ENCODE results near the gene RCAN1. TPM values are rescaled to one million over a fixed set of nuclear protein-coding genes. Genes with fewer than 3 reads are reported as not detected.

Gene RCAN1
- total and polyA plus RNA-seq, 9 of the 15 experiments (the other 6 are each of a cell fraction or from before 2014, with no cell fraction given), result 4.4 to 16.5 (median 12.3) TPM

GRCh38 chr21:34639882-34640788 lies 25.2 kb upstream of the RCAN1 start (continued):
- TF ChIP-seq ATF7 (IDR thresholded peaks at IDR 0.05) (peak; percentile 51), TAL1 (IDR thresholded peaks at IDR 0.05) (no peak), E2F8 (IDR thresholded peaks at IDR 0.05; ENCODE audit: low read depth, partially characterized antibody) (no peak), CGGBP1 (CRISPR knock-in tag; IDR thresholded peaks at IDR 0.05) (no peak), DACH1 (IDR thresholded peaks at IDR 0.05; ENCODE audit: partially characterized antibody) (no peak), IRF9 (tag; IDR thresholded peaks at IDR 0.05) (peak; percentile 80), MTA2 (IDR thresholded peaks at IDR 0.05; ENCODE audit: low read depth) (no peak), ZNF232 (CRISPR knock-in tag; IDR thresholded peaks at IDR 0.05) (no peak), SMARCA5 (IDR thresholded peaks at IDR 0.05) (no peak), ZNF445 (CRISPR knock-in tag; IDR thresholded peaks at IDR 0.05; ENCODE audit: low read depth) (no peak), POLR2H (tag; IDR thresholded peaks at IDR 0.05; ENCODE audit: low read depth) (no peak; the same call in none of the 2 replicates), ARID2 (IDR thresholded peaks at IDR 0.05) (no peak), MAZ (CRISPR knock-in tag; conservative IDR thresholded peaks at IDR 0.05 in 1 of 2, IDR thresholded peaks at IDR 0.05 in 1 of 2) (peak; percentile 31 to 76; a peak in 2 of 4 replicates), NR2C2 (CRISPR knock-in tag; IDR thresholded peaks at IDR 0.05) (no peak), NR2C2 (tag; IDR thresholded peaks at IDR 0.05) (peak; percentile 51; the same call in 1 of the 2 replicates), ARID3B (CRISPR knock-in tag; IDR thresholded peaks at IDR 0.05; ENCODE audit: borderline replicate concordance) (no peak), KDM1A (IDR thresholded peaks at IDR 0.05) (no peak), JUND (IDR thresholded peaks at IDR 0.05; ENCODE audit: borderline replicate concordance, low read depth, low read length) (peak; percentile 39; the same call in 1 of the 2 replicates), JUND (tag; IDR thresholded peaks at IDR 0.05; ENCODE audit: borderline replicate concordance, low read depth, low read length) (peak; percentile 50; the same call in 2 of the 3 replicates), ARID1B (IDR thresholded peaks at IDR 0.05) (peak; percentile 35; the same call in 1 of the 2 replicates), BACH1 (tag; IDR thresholded peaks at IDR 0.05) (peak; percentile 94), BRCA1 (IDR thresholded peaks at IDR 0.05) (no peak), BRCA1 (CRISPR knock-in tag; IDR thresholded peaks at IDR 0.05) (no peak), RBFOX2 (IDR thresholded peaks at IDR 0.05; ENCODE audit: low read depth, low read length) (no peak)
